Skin epidermis (tissue), 12 donors: Measurements from ENCODE around the gene OR51E1.

Experiments used
- H3K27ac ChIP-seq, 21 experiments: fragments of 200-600 bp; sonication (generic) in 11 of 21; one replicate each; pipeline ENCODE4 v1.5.0; 2020; ENCODE audit warnings: mild to moderate bottlenecking in 3 of 21, inconsistent platforms in 2 of 21, moderate library complexity in 2 of 21
- H3K4me3 ChIP-seq, 7 experiments: fragments of 200-600 bp; sonication (generic) in 2 of 7; one replicate each; pipeline ENCODE4 v1.5.0; 2020; ENCODE audit warnings: inconsistent platforms in 2 of 7, mild to moderate bottlenecking in 2 of 7, moderate library complexity in 1 of 7

OR51E1 gene

DNA sequence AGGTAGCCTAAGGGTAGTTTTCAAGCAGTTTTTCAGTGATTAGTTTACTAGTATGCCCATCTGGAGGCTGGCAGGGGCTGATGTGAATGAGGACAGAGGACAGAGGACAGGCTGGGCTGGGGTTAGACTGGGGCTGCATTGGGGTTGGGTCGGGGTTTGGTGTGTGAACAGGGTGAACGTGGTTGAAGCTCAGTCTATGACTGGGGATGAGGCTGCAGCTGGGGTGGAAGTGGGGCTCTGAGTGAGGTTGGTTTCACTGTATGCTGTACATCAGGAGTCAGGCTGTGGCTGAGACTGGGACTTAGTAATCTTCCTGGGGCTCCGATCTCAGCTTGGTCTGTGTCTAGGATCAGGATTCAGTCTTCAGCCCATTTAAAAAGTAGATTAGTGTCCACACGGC lies 451 bp downstream of the OR51E1 start:
- Histone ChIP-seq H3K4me3 (no peak overlapping the region), H3K27ac (no peak overlapping the region)

- no peak overlapping the region for H3K4me3 ChIP-seq
Observed at GRCh38 chr11:4645974-4646373, 2.2 kb downstream of the OR51E1 start.

GRCh38 chr11:4647766-4648165 lies 4.0 kb downstream of the OR51E1 start:
- no peak overlapping the region for H3K27ac ChIP-seq
- no peak overlapping the region for H3K4me3 ChIP-seq

More at GRCh38 chr11:4645974-4646373, 2.2 kb downstream of the OR51E1 start:
- no peak overlapping the region for H3K27ac ChIP-seq

GRCh38 chr11:4654635-4655369 lies 11.0 kb downstream of the OR51E1 start:
- no peak overlapping the region for H3K4me3 ChIP-seq
- no peak overlapping the region for H3K27ac ChIP-seq

GRCh38 chr11:4658629-4659445 lies 15.1 kb downstream of the OR51E1 start:
- H3K4me3 ChIP-seq: no peak overlapping the region
- no peak overlapping the region for H3K27ac ChIP-seq

DNA sequence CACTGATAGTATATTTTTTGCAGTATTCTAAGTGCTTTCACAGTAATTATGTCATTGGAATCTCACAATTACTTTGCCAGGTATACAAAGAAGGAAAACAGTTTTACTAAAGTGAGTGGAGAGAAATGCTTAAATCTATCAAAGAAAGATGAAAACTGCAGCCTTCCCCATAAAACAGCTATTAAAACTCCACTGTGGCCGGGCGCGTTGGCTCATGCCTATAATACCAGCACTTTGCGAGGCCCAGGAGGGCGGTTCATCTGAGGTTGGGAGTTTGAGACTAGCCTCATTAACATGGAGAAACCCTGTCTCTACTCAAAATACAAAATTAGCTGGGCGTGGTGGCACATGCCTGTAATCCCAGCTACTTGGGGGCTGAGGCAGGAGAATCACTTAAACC lies 19.1 kb downstream of the OR51E1 start:
- no peak overlapping the region for H3K27ac ChIP-seq
- H3K4me3 ChIP-seq: no peak overlapping the region

DNA sequence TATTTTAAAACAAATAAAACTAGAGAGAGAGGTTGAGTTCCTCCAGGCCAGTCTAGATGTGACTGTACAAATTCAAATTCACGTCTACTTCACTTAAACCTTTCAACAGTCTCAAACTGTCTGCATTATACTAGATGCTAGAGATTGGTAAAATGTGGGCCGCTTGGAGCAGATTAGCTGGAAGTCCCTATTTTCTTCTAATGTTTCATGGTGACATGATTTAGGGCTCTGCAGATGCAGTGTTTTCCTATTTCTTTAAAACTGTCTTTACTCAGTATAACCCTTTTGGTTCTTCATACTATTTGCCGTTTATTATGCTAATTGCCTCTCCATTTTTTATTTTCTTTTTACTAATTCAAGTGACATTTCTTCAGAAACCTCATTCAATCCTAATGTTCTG lies 20.4 kb downstream of the OR51E1 start:
- Histone ChIP-seq H3K4me3 (no peak overlapping the region), H3K27ac (no peak overlapping the region)

- no peak overlapping the region for H3K4me3 ChIP-seq
- H3K27ac ChIP-seq: no peak overlapping the region
Observed at GRCh38 chr11:4664786-4665185, 21.0 kb downstream of the OR51E1 start.

DNA sequence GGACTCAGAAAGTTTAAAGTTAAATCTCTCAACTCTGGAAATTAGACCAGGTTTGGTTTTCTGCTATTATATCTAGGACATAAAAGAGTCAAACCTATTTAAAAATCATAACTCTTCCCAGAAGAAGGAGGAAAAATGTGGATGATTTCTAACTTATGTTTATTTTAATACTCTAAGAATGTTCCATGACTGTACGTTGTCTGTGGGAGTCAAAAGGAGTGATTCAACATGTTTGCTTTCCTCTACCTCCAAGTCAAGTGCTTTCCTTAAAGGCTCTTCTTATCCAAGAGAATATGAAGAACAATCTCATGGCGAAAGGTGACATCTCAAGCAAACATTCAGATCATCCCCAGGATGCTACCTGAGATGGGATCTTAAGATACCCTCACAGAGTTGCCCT lies 21.6 kb downstream of the OR51E1 start:
- H3K4me3 ChIP-seq: no peak overlapping the region
- H3K27ac ChIP-seq: no peak overlapping the region

- Histone ChIP-seq H3K4me3 (no peak overlapping the region), H3K27ac (no peak overlapping the region)
Observed at GRCh38 chr11:4671741-4672140, 28.0 kb downstream of the OR51E1 start.

- no peak overlapping the region for H3K4me3 ChIP-seq
- H3K27ac ChIP-seq: no peak overlapping the region
Observed at GRCh38 chr11:4672470-4672869, 28.7 kb downstream of the OR51E1 start.

- no peak overlapping the region for H3K27ac ChIP-seq
- no peak overlapping the region for H3K4me3 ChIP-seq
Observed at GRCh38 chr11:4673781-4674180, 30.0 kb downstream of the OR51E1 start.

DNA sequence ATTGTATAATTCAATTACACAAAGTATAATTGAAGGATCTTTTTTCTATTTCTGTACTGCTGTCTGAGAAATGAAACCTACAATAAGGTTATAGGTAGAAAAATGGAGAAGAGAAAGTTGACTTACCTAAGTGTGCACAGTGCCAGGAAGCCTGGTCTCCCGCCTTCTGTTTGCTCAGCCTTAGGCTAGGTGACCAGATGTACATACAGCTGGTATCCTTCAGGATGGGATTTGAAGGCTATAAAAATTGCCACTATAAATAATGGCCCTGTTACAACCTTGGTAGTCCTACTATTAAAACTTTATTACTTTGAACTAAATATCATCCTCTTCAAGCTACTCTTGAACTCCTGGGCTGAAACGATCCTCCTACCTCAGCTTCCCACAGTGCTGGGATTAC lies 34.2 kb downstream of the OR51E1 start:
- no peak overlapping the region for H3K27ac ChIP-seq
- no peak overlapping the region for H3K4me3 ChIP-seq

DNA sequence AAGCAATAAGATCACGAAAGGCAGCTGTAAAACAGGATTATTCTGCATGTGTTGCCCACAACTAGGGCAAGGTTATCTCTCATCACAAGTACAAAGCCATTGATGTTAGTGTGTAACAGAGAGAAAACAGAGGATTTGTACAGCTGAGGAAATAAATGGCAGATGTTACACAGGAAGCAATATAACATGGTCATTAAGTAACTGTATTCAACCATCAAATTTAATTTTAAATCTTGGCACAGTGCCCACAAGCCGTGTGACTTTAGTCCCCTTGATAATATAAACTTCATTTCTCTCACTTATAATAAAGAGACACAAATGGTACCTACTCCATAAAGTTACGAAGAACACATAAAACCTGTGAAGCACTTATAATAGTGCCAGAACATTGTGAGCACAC lies 36.6 kb downstream of the OR51E1 start:
- no peak overlapping the region for H3K27ac ChIP-seq
- no peak overlapping the region for H3K4me3 ChIP-seq

- Histone ChIP-seq H3K4me3 (no peak overlapping the region), H3K27ac (no peak overlapping the region)
Observed at GRCh38 chr11:4682623-4683419, 39.0 kb downstream of the OR51E1 start.

- H3K4me3 ChIP-seq: no peak overlapping the region
- no peak overlapping the region for H3K27ac ChIP-seq
Observed at GRCh38 chr11:4684631-4685285, 41.0 kb downstream of the OR51E1 start.

DNA sequence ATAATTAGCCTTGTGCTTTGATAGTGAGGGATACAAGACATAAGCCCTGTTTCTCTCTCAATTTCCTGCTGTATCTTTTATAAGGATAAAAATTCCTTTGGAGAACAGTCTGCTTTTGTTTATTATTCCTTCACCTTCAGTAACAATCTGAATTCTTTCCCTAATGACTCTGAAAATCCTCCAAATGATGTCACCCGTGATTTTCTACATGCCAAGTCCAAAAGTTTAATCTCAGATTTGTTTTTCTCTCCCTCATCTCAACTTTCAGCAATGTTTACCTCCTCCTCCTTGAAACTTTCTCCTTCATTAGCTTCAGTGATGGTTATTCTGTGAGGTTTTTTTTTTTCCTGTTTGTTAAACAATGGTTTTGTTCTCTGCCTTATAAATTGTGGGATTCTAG lies 51.7 kb downstream of the OR51E1 start:
- Histone ChIP-seq H3K4me3 (no peak overlapping the region), H3K27ac (no peak overlapping the region)

DNA sequence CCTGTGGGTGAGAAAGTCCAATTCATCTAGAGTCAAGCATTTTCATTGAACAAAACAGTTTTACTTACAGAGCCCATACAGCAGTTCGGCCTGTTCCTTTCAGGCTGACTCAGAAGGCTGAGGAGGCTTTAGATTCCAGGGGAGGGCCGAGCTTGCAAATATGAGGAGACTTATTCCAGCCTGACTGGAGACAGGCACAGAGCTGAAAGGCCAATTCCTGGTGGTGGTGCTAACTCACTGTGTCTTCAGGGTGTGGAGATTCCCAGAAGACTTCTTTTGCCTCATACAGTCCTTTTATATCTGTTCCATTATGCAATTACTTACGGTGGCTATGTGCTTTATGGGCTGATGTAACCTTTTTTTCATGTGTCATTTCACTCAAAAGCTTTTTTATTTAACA lies 53.8 kb downstream of the OR51E1 start, which contains the start of gene OR51E2:
OR51E2 (minus strand) TSS at position 269 of the 400 bp plus-strand sequence. CDS start 15,142 bp downstream, outside the sequence.
- Histone ChIP-seq H3K4me3 (no peak within 1 kb of the TSS), H3K27ac (no peak within 1 kb of the TSS)

DNA sequence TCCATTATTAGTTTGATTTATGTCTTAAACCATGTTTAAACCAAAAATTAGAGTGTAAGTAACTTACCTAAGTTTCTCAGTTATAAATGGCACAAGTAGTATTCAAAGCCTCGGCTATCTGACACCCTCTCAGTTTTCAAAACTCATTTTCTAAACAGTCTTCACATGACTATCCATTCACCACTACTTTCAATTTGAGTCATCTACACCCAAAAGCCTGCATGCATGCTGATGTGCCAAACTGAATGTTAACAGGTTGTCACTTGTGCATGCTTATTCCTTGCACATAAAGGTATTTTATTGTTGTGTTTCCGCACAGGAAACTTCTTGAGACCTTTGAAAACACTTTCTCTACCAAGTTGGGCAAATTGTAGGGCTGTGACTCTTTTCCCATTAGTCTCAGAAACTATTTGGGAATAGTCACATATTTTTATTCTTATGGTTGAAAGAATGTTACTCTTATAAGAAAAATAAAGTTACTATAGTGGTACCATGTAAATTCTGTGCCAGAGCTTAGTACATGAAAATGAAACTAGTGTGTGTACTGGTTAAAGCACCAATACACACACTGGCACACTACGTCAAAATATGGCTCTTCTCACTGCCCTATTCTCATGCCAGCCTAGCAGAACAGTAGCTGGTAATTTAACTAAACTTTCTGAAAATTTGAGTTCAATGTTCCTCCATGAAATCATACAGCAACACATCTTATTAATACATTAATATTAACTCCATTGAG lies 56.1 kb downstream of the OR51E1 start:
- Histone ChIP-seq H3K27ac (no peak overlapping the region), H3K4me3 (no peak overlapping the region)
